ENCODE data around the gene AGTR2.
"Not testable (repeated sequence)": the region's sequence is repeated elsewhere in the genome, so short reads cannot be mapped to it uniquely, and the experiment has no call there.

Gene AGTR2, protein sequence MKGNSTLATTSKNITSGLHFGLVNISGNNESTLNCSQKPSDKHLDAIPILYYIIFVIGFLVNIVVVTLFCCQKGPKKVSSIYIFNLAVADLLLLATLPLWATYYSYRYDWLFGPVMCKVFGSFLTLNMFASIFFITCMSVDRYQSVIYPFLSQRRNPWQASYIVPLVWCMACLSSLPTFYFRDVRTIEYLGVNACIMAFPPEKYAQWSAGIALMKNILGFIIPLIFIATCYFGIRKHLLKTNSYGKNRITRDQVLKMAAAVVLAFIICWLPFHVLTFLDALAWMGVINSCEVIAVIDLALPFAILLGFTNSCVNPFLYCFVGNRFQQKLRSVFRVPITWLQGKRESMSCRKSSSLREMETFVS

DNA sequence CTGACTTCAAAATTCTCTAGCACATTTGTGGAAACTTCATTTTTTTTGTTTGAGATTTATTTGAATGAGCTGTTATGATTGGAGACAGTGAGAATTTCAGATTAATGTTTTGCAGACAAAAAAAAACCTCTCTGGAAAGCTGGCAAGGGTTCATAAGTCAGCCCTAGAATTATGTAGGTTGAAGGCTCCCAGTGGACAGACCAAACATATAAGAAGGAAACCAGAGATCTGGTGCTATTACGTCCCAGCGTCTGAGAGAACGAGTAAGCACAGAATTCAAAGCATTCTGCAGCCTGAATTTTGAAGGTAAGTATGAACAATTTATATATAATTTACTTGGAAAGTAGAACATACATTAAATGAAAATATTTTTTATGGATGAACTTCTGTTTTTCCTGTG is at the start of gene AGTR2:
Gene AGTR2, plus strand, starts transcription at position 234 of the 400 bp plus-strand sequence. CDS start 1,537 bp downstream, outside the sequence.
- H3K4me3 ChIP-seq (ENCODE audit: low read depth, low read length) = no peak within 1 kb of the TSS
- no peak for DNase-seq (ENCODE audit: low read depth)

DNA sequence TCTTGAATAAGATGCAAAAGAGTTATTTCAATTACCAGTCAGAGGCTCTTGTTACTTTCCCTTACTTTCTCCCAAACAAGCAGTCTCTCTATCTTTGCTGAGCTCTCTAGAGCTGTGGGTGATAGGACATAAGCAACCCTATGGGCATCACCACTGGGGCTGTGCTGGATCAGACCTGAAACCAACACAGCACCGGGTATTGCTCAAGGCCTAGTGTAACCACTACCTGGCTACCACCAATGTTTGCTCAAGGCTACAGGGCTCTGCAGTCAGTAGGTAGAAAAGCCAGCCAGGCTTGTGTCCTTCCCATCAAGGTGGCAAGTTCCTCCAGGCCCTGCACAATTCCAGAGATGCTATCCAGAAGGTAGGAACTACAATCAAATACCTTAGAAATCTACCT is 35.3 kb upstream of the AGTR2 start:
- H3K4me3 ChIP-seq (ENCODE audit: low read depth, low read length) = no peak overlapping the region
- no peak for DNase-seq (ENCODE audit: low read depth)

GRCh38 chrX:116141270-116141669 is 29.3 kb upstream of the AGTR2 start:
- H3K4me3 ChIP-seq (ENCODE audit: low read depth, low read length); DNase-seq (ENCODE audit: low read depth): not testable (repeated sequence)

- no peak for DNase-seq (ENCODE audit: low read depth)
- no peak overlapping the region for H3K4me3 ChIP-seq (ENCODE audit: low read depth, low read length)
Measured at GRCh38 chrX:116142976-116143375, 27.6 kb upstream of the AGTR2 start.

GRCh38 chrX:116172976-116173375 is 2.4 kb downstream of the AGTR2 start:
- DNase-seq (ENCODE audit: low read depth) = no peak
- no peak overlapping the region for H3K4me3 ChIP-seq (ENCODE audit: low read depth, low read length)

DNA sequence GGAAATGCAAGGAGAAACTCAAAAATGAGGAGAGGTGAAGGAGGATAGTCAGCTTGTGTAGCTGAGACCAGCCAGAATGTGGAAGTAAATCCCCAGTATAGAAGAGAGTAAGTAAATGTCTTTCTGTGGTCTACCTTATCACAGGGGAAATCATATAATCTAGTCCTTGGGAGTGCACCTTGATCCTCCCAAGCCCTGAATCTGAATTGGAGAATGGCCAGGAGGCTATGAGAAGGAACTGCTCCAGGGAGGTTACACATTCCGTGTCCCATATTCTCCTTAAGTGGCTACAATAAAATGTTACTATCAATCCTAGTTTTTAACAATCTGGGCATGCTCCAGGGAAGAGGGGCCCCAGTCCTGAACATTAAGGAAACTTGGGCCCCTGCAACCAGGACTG is 10.8 kb downstream of the AGTR2 start:
- no peak for DNase-seq (ENCODE audit: low read depth)
- no peak overlapping the region for H3K4me3 ChIP-seq (ENCODE audit: low read depth, low read length)

GRCh38 chrX:116185163-116185562 is 14.6 kb downstream of the AGTR2 start:
- H3K4me3 ChIP-seq (ENCODE audit: low read depth, low read length) = no peak overlapping the region
- no peak for DNase-seq (ENCODE audit: low read depth)

GRCh38 chrX:116194649-116195048 is 24.1 kb downstream of the AGTR2 start:
- H3K4me3 ChIP-seq (ENCODE audit: low read depth, low read length) = no peak overlapping the region
- no peak for DNase-seq (ENCODE audit: low read depth)

GRCh38 chrX:116198235-116198634 is 27.7 kb downstream of the AGTR2 start:
- H3K4me3 ChIP-seq (ENCODE audit: low read depth, low read length) = no peak overlapping the region
- DNase-seq (ENCODE audit: low read depth) = no peak

- no peak for DNase-seq (ENCODE audit: low read depth)
Measured at GRCh38 chrX:116198810-116199209, 28.3 kb downstream of the AGTR2 start.

DNA sequence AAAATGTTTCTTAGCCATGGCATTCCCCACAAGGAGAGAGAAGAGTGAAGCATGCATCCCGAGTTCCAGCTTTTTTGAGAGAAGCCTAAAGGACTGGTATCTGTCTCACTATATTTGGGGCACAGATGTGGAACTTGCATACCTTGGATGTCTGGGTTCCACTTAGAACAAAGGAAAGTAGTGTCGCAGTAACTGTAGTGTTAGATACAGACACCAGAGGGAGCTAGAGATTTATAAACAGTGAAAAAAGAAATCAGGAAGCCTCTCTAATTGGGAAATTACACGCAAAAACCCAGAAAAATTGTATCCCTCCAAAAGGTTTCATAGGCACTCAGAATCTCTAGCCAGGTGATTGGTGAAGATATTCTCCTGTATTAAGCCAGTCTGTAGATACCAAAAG is 34.4 kb downstream of the AGTR2 start:
- H3K4me3 ChIP-seq (ENCODE audit: low read depth, low read length) = no peak overlapping the region
- no peak for DNase-seq (ENCODE audit: low read depth)

More at GRCh38 chrX:116198810-116199209, 28.3 kb downstream of the AGTR2 start:
- no peak overlapping the region for H3K4me3 ChIP-seq (ENCODE audit: low read depth, low read length)

DNA sequence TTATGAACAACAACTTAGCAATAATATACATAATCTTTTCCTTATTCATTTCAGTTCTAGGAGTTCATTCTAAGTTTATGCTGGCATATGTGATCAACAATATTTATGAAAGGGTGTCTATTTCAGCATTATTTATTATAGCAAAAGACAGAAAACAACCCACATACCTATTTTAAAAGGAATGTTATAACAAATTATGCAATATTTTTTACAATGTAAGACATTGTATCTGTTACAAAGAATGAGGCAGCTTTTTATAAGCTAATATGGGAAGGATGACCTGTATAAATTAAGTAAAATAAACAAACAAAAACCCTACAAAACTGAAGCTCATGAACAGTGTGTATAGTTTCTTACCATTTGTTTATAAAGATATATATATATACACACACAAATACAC is 42.7 kb downstream of the AGTR2 start:
- H3K4me3 ChIP-seq (ENCODE audit: low read depth, low read length) = no peak overlapping the region
- no peak for DNase-seq (ENCODE audit: low read depth)

- not testable (repeated sequence) for H3K4me3 ChIP-seq (ENCODE audit: low read depth, low read length); DNase-seq (ENCODE audit: low read depth)
Measured at GRCh38 chrX:116217080-116217479, 46.5 kb downstream of the AGTR2 start.

All from skeletal muscle cell (primary cell).